ENCODE measurements around the gene SLC9A3.

GRCh38 chr5:443239-444151 is 80.8 kb downstream of the SLC9A3 start:
- TF ChIP-seq POLR2A (IDR thresholded peaks at IDR 0.05) (peak in 1 of 2 donors; percentile 15), CTCF (IDR thresholded peaks at IDR 0.05 in 4 of 5, conservative IDR thresholded peaks at IDR 0.05 in 1 of 5) (no peak)

All from gastrocnemius medialis (tissue), 4 donors.